GM18873 (cell line): ENCODE results near the gene SPEM2.

Experiments used
- ATAC-seq: cut with Tn5 transposase; IDR thresholded peaks from one replicate; pipeline ENCODE4 v1.9.1; 2021; ENCODE audit warnings: mild to moderate bottlenecking, moderate library complexity, moderate number of reproducible peaks; ENCODE audit not compliant: unreplicated experiment, low FRiP score

SPEM2 gene

GRCh38 chr17:7403727-7403976 is 21.8 kb upstream of the SPEM2 start:
- no peak for ATAC-seq

DNA sequence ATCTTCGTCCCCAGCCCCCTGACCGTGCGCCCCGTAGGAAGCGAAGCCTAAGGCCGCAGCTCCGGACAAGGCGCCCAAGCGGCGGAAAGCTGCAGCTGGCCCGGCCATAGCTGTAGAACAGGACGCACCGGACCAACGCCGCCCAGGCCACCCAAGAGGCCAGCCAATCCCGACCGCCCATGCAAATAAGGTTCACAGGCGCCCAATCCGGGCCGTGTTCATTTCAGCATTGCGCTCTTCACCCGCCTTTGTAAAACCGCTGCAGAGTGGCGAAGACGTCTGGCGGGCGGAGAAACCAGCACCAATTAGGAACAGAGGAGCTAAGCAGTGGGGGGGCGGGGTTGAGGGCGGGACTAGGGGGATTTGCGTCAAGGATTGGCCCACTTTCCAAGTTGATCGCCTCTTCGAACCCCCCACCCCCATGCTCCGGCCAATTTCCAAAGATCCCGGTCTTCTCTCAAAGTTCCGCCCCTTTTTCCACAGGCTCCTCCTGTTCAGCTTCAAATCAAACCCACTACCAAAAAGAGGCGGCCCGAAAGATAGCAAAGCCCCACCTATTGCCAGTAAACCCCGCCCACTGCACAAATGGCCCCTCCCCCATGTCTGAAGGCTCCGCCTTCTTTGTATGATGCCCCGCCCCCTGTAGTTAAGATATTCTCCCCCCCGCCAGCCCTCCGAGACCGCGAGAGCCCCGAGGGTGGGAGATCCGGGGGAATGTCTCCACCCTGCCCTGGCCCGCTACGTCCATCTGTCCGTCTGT is 21.3 kb upstream of the SPEM2 start, which contains the start of gene TMEM256:
TMEM256 (minus strand) TSS at position 121 of the 760 bp plus-strand sequence; CDS start at position 108, 13 bp downstream.
- peak; percentile 87 for ATAC-seq

- no peak for ATAC-seq
These were observed 20.6 kb upstream of the SPEM2 start for GRCh38 chr17:7404737-7405349.

- no peak for ATAC-seq
These were observed 19.8 kb upstream of the SPEM2 start for GRCh38 chr17:7405350-7406234.

GRCh38 chr17:7406235-7406825 is 19.1 kb upstream of the SPEM2 start:
- ATAC-seq = no peak

- ATAC-seq = no peak
These were observed 18.3 kb upstream of the SPEM2 start for GRCh38 chr17:7407082-7407481.

DNA sequence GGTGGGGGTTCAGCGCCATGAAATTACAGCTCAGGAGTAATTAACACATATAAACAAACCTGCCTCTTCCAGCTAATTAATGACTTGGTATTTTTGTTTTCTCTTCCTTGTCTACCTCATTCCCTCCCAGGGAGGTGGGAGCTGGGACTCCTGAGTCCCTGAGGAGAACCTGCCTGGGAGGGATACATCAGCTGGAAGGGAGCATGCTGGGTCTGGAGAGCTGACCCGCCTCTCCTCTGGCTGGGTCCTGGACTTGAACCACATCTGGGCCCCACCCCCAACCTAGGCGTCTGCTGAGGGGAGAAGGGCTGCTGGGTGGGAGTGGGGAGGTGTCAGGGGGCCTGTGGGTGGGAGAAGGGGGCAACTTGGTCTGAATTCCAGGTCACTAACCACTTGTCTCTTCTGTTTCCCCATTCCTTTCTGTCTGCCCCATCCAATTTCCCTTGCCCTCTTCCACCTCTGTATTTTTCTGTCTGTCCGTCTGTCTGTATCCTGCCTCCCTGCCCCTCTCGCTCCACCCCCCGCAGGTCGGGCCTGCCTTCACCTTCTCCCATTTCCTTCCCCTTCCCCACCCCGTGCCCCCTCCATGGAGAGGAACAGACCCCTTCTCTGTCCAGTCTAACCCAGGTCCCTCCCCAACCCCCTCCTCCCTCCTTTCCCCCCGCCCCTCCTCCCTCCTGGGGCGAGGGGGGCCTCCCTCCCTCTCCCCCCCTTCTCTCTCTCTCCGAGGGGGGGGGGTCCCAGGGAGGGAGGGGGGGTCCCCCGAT is 17.7 kb upstream of the SPEM2 start, which contains the start of gene NLGN2:
NLGN2 (plus strand) TSS at position 361 of the 767 bp plus-strand sequence. CDS start 411 bp downstream, outside the sequence.
- no peak for ATAC-seq

DNA sequence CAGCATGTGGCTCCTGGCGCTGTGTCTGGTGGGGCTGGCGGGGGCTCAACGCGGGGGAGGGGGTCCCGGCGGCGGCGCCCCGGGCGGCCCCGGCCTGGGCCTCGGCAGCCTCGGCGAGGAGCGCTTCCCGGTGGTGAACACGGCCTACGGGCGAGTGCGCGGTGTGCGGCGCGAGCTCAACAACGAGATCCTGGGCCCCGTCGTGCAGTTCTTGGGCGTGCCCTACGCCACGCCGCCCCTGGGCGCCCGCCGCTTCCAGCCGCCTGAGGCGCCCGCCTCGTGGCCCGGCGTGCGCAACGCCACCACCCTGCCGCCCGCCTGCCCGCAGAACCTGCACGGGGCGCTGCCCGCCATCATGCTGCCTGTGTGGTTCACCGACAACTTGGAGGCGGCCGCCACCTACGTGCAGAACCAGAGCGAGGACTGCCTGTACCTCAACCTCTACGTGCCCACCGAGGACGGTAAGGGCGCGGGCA is 17.1 kb upstream of the SPEM2 start:
- ATAC-seq = no peak

GRCh38 chr17:7408863-7409262 is 16.6 kb upstream of the SPEM2 start:
- ATAC-seq = no peak

DNA sequence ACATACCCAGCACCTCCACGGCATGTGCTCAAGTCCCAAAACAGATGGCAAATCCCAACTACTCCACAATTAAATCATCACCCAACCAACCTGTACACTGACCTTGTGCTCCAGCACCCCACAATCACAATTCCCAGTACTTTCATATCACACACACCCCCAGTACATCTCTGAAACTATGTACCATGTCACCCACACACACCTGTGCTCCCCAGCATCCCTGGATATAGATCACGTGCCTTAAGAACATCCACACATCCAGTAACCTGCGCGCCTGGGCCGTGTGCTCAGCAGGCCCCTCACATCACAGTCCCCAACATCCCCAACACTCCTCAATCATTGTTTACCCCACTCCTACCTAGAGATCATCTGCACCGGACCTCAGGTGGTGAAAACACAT is 15.7 kb upstream of the SPEM2 start:
- ATAC-seq = no peak

- no peak for ATAC-seq
These were observed 14.6 kb upstream of the SPEM2 start for GRCh38 chr17:7410634-7411426.

- ATAC-seq = no peak
These were observed 14.0 kb upstream of the SPEM2 start for GRCh38 chr17:7411427-7411750.

DNA sequence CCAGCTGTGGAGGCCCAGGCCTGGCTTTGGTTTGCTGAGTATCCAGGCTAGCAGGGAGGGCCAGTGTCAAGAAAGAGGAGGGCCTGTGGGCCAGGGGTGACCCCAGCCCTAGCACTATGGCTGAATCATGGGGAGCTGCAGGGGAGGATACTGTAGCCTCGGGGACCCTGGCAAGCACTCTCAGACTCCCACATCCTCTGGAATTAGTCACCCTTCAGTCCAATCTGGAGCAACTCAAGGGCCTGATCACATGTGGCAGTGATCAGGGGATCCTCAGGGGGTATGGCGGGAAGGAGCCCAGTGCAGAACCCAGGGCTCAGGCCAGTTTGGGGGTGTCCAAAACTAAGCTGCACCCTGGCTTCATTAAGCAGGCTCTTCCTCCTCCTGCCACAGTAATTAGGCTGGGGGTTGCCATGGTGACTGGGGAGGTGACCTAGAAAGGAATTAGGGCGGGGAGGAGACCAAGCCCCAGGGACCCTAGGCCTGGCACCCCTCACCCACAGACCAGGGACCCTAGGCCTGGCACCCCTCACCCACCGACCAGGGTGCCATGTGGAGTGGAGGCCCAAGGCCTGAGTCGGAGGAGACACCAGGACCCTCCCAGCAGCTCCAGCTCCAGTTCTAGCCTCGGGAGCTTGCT is 11.9 kb upstream of the SPEM2 start:
- ATAC-seq = no peak

DNA sequence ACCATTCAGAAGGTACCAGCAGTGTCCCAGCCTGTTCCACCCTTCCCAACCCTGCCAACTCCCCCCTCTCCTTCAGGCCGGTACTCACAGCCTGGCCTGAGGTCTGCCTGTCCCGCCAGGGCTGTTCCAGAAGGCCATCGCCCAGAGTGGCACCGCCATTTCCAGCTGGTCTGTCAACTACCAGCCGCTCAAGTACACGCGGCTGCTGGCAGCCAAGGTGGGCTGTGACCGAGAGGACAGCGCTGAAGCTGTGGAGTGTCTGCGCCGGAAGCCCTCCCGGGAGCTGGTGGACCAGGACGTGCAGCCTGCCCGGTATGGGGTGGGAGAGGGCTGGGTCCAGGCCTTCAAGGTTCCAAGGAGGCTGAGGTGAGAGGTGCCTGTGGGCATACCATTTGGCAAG is 10.6 kb upstream of the SPEM2 start:
- no peak for ATAC-seq

DNA sequence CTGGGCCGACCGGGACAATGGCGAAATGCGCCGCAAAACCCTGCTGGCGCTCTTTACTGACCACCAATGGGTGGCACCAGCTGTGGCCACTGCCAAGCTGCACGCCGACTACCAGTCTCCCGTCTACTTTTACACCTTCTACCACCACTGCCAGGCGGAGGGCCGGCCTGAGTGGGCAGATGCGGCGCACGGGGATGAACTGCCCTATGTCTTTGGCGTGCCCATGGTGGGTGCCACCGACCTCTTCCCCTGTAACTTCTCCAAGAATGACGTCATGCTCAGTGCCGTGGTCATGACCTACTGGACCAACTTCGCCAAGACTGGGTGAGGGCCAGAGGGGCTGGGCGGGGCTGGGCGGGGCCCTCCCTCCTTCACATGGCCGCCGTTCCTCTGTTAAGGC is 9.6 kb upstream of the SPEM2 start:
- ATAC-seq = no peak

DNA sequence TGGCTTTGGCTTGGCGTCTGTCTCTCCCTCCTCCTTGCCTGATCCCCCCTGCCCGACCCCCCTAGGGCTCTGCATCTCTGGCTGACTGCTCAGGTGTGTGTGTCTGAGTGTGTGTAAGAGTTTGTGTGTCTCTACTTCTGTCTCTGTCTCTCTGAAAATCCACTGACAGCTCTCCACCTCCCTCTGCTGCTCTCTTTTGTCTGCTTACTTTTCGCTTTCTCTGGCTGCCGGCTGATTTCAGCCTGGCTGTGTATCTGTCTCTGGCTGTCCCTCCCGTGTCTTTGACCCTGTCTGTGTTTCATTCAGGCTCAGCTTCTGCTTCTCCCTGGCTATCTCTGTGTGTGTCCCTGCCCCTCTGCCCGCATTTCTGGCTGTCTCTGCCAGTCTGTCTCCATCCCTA is 9.1 kb upstream of the SPEM2 start:
- no peak for ATAC-seq

DNA sequence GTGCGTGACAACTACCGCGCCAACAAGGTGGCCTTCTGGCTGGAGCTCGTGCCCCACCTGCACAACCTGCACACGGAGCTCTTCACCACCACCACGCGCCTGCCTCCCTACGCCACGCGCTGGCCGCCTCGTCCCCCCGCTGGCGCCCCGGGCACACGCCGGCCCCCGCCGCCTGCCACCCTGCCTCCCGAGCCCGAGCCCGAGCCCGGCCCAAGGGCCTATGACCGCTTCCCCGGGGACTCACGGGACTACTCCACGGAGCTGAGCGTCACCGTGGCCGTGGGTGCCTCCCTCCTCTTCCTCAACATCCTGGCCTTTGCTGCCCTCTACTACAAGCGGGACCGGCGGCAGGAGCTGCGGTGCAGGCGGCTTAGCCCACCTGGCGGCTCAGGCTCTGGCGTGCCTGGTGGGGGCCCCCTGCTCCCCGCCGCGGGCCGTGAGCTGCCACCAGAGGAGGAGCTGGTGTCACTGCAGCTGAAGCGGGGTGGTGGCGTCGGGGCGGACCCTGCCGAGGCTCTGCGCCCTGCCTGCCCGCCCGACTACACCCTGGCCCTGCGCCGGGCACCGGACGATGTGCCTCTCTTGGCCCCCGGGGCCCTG is 8.3 kb upstream of the SPEM2 start:
- ATAC-seq = no peak

- ATAC-seq = no peak
These were observed 6.8 kb upstream of the SPEM2 start for GRCh38 chr17:7418472-7419152.
